Endothelial cell (in vitro differentiated cells): ENCODE measurements around the gene FGD2. TPM values are rescaled to one million over a fixed set of nuclear protein-coding genes. Genes with fewer than 3 reads are reported as not detected.

Experiments used
- DNase-seq: peaks from one replicate; pipeline ENCODE4 v3.0.0; 2021; ENCODE audit warnings: low spot score
- H3K27ac Mint-ChIP-seq: one replicate; pipeline ENCODE4 v1.8.0; 2021; ENCODE audit warnings: mixed read lengths, inconsistent platforms; ENCODE audit not compliant: unreplicated experiment
- H3K27me3 Mint-ChIP-seq: one replicate; pipeline ENCODE4 v1.8.0; 2021; ENCODE audit warnings: mild to moderate bottlenecking, moderate library complexity, mixed read lengths, inconsistent platforms; ENCODE audit not compliant: unreplicated experiment
- H3K36me3 Mint-ChIP-seq: one replicate; pipeline ENCODE4 v1.8.0; 2021; ENCODE audit warnings: mild to moderate bottlenecking, low read depth, mixed read lengths, inconsistent platforms; ENCODE audit not compliant: unreplicated experiment
- H3K4me1 Mint-ChIP-seq: one replicate; pipeline ENCODE4 v1.8.0; 2021; ENCODE audit warnings: mild to moderate bottlenecking, mixed read lengths, inconsistent platforms; ENCODE audit not compliant: unreplicated experiment
- H3K4me3 Mint-ChIP-seq: one replicate; pipeline ENCODE4 v1.8.0; 2021; ENCODE audit warnings: mild to moderate bottlenecking, mixed read lengths, inconsistent platforms; ENCODE audit not compliant: unreplicated experiment
- H3K9me3 Mint-ChIP-seq: one replicate; pipeline ENCODE4 v1.8.0; 2021; ENCODE audit warnings: mixed read lengths, inconsistent platforms; ENCODE audit not compliant: unreplicated experiment
- total RNA-seq: library from RNA; stranded (reverse); fragmentation: NEBNext Ultra II Directional; extraction: Animal tissue kit (Norgen Biotek cat#: 25700); gene quantifications from one replicate; pipeline ENCODE4 v1.2.1, GENCODE V29; 2021; ENCODE audit not compliant: unreplicated experiment
- TF ChIP-seq, protein P1 (sequence below): fragments of 200-600 bp; sonication (generic); IDR thresholded peaks from one replicate; pipeline ENCODE4 v1.5.0; 2021; ENCODE audit warnings: antibody characterized with exemption; ENCODE audit not compliant: unreplicated experiment

Gene FGD2
- total RNA-seq, 1 donor from 2014 or later, result 0.10 TPM

DNA sequence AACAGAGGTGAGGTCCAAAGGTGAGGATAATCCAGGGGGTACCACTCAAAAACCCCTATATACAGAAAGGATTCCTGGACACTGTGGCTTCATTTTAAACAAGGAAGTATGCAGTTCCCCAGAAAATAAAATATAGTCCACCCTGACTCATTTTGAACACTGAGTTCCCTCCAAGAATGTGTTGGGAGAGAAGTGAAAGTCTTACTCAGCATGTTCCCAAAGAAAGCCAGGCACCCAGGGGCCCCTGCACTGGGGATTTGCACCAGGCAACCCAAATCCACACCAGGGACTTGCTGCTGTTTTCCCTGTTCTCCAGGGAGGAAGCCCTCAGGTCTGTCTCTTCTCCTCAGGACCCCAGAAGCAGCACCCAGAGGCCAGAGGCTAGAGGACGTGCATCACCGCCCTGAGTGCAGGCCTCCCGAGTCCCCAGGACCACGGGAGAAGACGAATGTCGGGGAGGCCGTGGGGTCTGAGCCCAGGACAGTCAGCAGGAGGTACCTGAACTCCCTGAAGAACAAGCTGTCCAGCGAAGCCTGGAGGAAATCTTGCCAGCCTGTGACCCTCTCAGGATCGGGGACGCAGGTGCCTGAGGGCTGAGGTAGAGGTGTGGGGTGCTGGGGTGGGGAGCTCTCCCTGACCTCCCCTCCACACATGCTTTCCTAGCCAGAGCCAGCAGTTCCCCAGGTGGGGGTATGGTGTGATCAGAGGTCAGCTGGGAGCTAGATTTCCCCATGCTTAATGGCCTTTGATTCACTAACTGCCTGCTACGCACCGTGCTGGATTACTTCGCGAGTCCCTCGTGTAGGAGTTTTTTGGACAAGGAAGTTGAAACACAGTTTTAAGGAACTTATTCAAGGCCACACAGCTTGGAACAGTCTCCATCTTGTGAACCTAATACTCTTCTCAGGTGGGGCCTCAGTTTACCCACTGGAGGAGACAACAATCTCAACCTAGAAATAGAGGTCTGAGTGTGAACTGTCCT lies 3.3 kb downstream of the FGD2 start:
- Mint-ChIP-seq H3K4me3 (no peak overlapping the region), H3K27ac (no peak overlapping the region), H3K36me3 (no peaks in the 10 kb centered on the region), H3K9me3 (no peaks in the 10 kb centered on the region), H3K4me1 (no peaks in the 10 kb centered on the region), H3K27me3 (peaks cover 2% of the 10 kb centered on the region)
- DNase-seq, result no peak
- TF ChIP-seq, protein P1, sequence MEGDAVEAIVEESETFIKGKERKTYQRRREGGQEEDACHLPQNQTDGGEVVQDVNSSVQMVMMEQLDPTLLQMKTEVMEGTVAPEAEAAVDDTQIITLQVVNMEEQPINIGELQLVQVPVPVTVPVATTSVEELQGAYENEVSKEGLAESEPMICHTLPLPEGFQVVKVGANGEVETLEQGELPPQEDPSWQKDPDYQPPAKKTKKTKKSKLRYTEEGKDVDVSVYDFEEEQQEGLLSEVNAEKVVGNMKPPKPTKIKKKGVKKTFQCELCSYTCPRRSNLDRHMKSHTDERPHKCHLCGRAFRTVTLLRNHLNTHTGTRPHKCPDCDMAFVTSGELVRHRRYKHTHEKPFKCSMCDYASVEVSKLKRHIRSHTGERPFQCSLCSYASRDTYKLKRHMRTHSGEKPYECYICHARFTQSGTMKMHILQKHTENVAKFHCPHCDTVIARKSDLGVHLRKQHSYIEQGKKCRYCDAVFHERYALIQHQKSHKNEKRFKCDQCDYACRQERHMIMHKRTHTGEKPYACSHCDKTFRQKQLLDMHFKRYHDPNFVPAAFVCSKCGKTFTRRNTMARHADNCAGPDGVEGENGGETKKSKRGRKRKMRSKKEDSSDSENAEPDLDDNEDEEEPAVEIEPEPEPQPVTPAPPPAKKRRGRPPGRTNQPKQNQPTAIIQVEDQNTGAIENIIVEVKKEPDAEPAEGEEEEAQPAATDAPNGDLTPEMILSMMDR, result no peak

DNA sequence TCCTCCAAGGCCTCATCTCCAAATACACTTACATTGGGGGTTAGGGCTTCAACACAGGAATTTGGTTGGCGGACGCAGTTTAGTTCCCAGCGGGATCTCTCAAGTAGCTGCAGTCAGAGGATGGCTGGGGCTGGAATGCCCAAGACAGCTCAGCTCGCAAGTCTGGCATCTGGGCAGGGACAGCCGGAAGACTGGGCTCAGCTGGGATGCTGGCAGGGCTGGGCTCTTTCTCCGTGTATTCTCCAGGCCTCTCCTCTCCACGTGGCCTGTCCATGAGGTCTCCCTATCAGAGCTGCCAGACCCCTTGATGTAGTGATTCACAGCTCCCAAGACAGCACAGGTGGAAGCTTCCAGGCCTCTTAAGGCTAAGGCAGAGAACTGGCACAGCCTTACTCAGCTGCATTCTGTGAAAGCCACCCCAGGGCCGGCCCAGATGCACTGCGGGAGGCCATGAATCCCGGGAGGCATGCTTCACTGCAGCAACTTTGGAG lies 5.0 kb downstream of the FGD2 start:
- TF ChIP-seq, protein P1, result no peak
- H3K27me3 Mint-ChIP-seq, result peaks cover 3% of the 10 kb centered on the region
- H3K27ac Mint-ChIP-seq, result no peak overlapping the region
- H3K4me1 Mint-ChIP-seq, result no peaks in the 10 kb centered on the region
- no peaks in the 10 kb centered on the region for H3K9me3 Mint-ChIP-seq
- no peak for DNase-seq
- no peak overlapping the region for H3K4me3 Mint-ChIP-seq
- H3K36me3 Mint-ChIP-seq, result no peaks in the 10 kb centered on the region

DNA sequence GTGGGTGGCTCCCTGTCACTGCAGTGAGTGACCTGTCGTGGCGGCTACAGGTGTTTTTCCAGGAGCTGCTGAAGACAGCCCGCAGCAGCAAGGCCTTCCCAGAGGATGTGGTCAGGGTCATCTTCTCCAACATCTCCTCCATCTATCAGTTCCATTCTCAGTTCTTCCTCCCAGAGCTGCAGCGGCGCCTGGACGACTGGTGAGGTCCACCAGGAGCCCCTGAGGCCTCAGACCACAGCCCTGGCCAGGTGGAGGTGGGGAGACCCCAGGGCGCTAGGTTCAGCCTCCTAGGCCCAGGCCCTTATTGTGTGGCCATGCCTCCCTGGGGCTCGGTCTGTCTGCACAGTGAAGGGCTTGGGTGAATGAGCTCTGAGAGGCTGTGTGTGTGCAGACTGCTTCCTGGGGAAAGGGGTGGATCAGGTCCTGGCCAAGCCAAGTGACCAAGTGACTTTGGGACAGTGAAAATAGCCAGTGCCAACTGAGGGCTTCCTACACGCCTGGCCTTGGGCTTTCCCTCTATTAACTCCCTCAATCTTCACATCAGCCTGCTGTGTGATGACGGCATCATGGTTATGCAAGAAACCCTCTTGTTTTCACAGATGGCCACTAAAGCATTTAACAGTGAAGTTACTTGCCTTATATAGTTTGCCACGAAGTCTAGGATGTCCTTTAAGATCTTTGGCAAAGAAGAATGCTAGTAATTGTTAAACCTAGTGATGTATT lies 6.4 kb downstream of the FGD2 start:
- H3K9me3 Mint-ChIP-seq, result no peaks in the 10 kb centered on the region
- TF ChIP-seq, protein P1, result no peak
- H3K36me3 Mint-ChIP-seq, result no peaks in the 10 kb centered on the region
- H3K27ac Mint-ChIP-seq, result no peak overlapping the region
- no peaks in the 10 kb centered on the region for H3K4me1 Mint-ChIP-seq
- H3K27me3 Mint-ChIP-seq, result peaks cover 7% of the 10 kb centered on the region
- no peak for DNase-seq
- H3K4me3 Mint-ChIP-seq, result no peak overlapping the region

DNA sequence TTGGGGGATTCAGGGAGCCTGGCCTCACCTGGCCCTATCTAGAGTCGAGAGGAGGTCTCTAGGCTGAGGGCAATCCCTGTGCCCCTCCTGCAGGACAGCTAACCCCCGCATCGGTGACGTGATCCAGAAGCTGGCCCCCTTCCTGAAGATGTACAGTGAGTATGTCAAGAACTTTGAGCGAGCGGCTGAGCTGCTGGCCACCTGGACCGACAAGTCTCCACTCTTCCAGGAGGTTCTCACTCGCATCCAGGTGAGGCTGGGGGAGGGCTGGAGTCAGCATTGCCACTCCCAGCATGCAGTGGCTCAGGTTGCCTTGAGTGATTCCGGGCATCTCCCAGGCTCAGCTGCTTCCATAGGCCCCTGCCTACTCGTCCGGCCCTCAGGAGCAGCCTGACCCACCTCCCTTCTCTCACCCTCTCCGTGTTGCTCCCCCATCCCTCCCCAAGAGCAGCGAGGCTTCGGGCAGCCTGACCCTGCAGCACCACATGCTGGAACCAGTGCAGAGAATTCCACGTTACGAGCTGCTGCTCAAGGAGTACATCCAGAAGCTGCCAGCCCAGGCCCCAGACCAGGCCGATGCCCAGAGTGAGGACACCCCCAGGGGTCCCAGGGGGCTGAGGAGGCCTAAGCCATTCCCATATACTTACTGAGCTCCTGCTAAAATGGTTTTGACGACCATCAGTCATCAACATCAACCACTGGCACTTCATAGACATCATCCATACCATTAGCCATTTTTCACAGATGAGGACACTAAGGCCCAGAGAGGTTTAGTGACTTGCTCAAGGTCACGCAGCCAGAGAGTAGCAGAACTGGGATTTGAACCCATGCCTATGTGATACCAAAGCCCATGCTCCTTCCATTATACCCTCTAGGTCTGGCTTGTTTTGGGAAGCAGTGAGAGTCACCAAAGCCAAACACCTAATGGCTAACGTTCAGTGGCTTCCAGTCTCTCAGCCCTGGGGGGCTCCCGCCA lies 8.3 kb downstream of the FGD2 start:
- DNase-seq, result no peak
- H3K4me1 Mint-ChIP-seq, result peaks cover 2% of the 10 kb centered on the region
- TF ChIP-seq, protein P1, result no peak
- no peak overlapping the region for H3K4me3 Mint-ChIP-seq
- H3K9me3 Mint-ChIP-seq, result no peaks in the 10 kb centered on the region
- peaks cover 7% of the 10 kb centered on the region for H3K27me3 Mint-ChIP-seq
- no peak overlapping the region for H3K27ac Mint-ChIP-seq
- no peaks in the 10 kb centered on the region for H3K36me3 Mint-ChIP-seq
